Renal cortical epithelial cell (primary cell): ENCODE measurements around the gene RBM44. TPM values are rescaled to one million over a fixed set of nuclear protein-coding genes. Genes with fewer than 3 reads are reported as not detected.
"Not testable (repeated sequence)": the region's sequence is repeated elsewhere in the genome, so short reads cannot be mapped to it uniquely, and the experiment has no call there.

ENCODE experiments used
- DNase-seq: peaks from one replicate; pipeline ENCODE4 v3.0.0-alpha.2; 2011; ENCODE audit warnings: low read depth
- total RNA-seq: library from RNA; depleted of rRNA; stranded (reverse); fragments of >200 nt; gene quantifications from 2 replicates; pipeline ENCODE4 v1.2.3, GENCODE V29; 2014

The RBM44 gene
- total RNA-seq, 1 donor from 2014 or later = 0.30 TPM

GRCh38 chr2:237848940-237849339, 50.4 kb downstream of the RBM44 start:
- not testable (repeated sequence) for DNase-seq

GRCh38 chr2:237854295-237854694, 55.7 kb downstream of the RBM44 start:
- DNase-seq = no peak

- DNase-seq = no peak
Measured at GRCh38 chr2:237857791-237858190, 59.2 kb downstream of the RBM44 start.

GRCh38 chr2:237858294-237859081, 59.9 kb downstream of the RBM44 start:
- DNase-seq = peak; percentile 72

GRCh38 chr2:237859082-237859433, 60.5 kb downstream of the RBM44 start:
- DNase-seq = no peak

DNA sequence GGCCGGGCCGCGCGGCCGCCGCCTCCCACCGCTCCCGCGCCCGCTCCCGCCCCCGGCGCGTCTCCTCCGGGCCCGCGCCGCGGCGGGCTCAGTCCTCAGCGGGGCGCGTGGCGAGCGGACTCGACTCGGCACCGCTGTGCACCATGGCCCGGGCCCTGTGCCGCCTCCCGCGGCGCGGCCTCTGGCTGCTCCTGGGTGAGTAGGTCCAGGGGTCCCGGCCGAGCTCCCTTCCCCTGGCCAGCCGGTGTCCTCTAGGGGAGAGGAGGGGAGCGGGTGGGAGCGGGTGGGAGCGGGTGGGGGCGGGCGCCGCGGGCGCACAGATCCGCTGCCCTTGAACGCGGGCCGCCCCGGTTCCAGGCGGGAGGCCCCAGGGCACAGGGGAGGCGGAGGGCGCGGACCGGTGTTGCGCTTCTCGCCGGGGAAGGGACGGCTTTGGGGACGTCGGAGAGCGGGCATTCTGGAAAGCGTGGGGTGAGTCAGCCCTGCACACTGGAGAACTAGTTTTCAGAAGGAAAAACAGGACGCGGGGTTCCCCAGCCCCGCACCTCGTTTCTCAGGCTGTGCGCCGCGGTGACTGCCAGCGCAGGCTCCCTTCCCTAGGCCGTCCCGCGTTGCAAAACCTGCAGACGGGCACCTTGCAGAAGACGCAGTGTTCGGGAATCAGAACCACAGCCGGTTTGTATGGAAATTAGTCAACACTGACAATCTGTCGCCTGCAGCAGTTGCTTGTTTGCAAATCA, 61.1 kb downstream of the RBM44 start, which contains the start of gene RAMP1:
Gene RAMP1 (plus strand): TSS at position 91 of the 740 bp plus-strand sequence. CDS start 53 bp downstream, at position 144.
- no peak for DNase-seq

GRCh38 chr2:237860273-237860935, 61.8 kb downstream of the RBM44 start:
- no peak for DNase-seq

- DNase-seq = no peak
Measured at GRCh38 chr2:237861875-237862527, 63.4 kb downstream of the RBM44 start.

DNA sequence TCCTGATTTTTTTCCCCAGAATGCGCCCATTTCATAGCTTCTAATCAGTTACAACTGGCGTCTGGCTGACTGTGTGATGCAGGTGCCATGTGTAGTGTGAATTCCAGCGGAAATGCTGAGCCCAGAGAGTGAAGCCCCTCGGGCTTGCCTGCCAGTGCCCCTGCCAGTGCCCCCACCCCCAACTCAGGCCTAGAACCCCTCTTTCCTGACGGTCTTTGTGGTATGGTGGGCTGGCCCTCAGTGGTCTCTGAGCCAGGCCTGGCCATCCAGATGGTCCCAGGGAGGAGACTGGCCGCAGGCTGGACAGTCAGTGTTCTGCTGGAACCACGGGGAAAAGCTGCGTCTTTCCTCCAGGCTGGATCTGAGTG, 63.9 kb downstream of the RBM44 start:
- no peak for DNase-seq

- DNase-seq = no peak
Measured at GRCh38 chr2:237863102-237863511, 64.5 kb downstream of the RBM44 start.

DNA sequence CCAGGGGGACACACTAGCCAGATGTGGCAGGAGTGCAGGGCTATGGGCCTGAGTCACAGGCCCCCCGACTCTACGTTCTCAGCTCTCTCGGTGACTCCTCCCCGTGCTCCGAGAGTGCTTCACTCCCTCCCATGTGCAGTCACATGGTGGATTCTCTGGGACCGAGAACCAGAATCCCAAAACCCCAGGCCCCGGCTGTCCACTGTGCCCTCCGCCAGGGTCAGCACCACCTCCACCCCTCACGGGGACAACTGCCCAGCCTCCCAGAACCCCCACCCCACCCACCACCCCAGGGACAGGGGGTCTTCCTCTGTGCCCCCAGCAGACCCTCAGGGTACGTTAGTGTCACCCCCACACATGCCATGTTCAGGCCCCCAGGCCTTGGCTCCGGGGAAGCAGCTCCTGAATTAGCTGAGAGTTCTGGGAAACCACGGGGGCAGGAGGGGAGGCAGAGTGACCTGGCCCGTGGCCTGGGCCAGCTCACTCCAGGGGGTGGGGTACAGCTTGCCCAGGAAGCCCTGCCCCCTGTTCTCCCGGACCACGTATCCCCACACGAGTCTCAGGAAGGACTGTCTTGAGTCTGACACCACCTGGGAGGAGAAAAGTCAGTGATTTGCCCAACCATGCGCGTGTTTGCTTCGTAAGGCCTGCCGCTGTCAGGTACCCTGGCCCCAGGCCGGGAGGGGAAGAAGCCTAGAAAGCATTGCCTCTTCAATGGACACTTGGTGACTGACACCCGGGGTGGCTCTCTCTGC, 65.3 kb downstream of the RBM44 start:
- no peak for DNase-seq

DNA sequence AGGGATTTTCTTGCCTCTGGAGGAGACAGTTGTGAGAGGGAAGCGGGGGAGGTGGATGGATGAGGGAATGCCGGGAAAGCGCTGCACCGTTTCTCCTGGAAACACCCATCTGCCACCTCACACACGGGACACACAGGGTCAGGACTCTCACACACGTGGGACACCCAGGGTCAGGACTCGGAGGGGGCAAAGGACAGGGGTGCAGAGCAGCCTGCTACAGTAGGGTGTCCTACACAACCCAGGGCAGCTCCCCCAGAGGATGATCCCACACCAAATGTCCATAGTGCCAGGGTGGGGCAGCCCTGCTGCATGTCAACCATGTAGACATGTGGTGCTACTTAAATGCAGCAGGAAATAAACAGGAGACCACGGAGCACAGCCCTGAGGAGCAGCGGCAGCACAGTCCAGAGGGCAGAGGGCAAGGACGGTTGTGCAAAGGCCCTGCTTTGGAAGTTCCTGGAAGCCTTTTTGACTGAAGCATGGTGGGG, 65.9 kb downstream of the RBM44 start:
- no peak for DNase-seq

DNA sequence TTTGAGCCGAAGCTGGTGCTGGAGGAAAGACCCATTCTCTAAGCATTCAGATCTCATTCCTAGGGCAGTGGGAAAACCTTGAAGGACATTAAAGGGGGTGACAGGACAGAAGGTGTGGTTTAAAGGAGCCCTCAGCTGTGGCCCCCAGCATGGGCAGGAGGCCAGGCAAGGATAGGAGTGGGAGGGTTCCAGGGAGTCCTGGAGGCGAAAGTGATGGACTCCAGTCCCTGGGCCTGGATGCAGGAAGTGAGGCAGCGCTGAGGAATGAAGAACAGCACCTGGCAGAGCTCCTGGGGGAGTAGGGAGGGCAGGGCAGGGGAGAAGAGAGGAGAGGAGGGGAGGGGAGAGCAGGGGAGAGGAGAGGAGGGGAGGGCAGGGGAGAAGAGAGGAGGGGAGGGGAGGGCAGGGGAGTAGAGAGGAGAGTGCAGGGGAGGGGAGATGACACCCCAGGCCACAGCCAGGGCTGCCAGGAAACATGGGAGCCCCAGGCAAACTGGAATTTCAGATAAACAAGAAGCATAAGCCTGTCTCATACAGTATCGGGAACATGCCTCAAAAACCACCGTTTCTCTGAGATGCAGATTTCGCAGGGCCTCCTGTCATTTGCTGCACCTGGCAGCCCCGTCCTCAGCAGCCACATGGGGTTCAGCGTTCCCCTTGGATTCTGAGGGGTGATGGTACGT, 66.5 kb downstream of the RBM44 start:
- peak; percentile 43 for DNase-seq

GRCh38 chr2:237865623-237866041, 67.1 kb downstream of the RBM44 start:
- no peak for DNase-seq

GRCh38 chr2:237866101-237866621, 67.6 kb downstream of the RBM44 start:
- peak; percentile 45 for DNase-seq

GRCh38 chr2:237867465-237867864, 68.9 kb downstream of the RBM44 start:
- DNase-seq = peak; percentile 19

- DNase-seq = not testable (repeated sequence)
Measured at GRCh38 chr2:237868074-237868473, 69.5 kb downstream of the RBM44 start.

GRCh38 chr2:237868631-237869342, 70.2 kb downstream of the RBM44 start:
- no peak for DNase-seq

GRCh38 chr2:237869343-237870102, 70.9 kb downstream of the RBM44 start:
- no peak for DNase-seq
